ENCODE data around the gene USP47.

DNA sequence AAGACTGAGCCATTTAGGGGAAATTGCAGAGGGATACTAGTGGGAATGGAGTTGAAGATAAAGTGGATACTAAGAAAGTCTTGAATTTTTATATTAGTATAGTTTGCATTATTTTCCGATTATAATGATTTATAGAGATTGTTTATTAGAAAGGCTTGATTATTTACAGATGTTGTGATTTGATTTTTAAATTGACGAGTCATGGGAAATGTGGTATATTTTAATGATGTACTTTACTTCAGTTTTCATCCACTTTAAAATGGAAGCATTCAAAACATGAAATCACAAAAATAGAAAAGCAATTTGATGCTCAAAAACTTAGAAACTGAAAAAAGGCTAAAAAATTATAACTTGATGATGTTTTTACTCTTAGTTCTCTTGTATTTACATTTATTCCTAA lies 21.2 kb downstream of the USP47 start:
- TF ChIP-seq, protein P1, sequence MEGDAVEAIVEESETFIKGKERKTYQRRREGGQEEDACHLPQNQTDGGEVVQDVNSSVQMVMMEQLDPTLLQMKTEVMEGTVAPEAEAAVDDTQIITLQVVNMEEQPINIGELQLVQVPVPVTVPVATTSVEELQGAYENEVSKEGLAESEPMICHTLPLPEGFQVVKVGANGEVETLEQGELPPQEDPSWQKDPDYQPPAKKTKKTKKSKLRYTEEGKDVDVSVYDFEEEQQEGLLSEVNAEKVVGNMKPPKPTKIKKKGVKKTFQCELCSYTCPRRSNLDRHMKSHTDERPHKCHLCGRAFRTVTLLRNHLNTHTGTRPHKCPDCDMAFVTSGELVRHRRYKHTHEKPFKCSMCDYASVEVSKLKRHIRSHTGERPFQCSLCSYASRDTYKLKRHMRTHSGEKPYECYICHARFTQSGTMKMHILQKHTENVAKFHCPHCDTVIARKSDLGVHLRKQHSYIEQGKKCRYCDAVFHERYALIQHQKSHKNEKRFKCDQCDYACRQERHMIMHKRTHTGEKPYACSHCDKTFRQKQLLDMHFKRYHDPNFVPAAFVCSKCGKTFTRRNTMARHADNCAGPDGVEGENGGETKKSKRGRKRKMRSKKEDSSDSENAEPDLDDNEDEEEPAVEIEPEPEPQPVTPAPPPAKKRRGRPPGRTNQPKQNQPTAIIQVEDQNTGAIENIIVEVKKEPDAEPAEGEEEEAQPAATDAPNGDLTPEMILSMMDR (conservative IDR thresholded peaks at IDR 0.05): no peak
- TF ChIP-seq EZH2 (IDR thresholded peaks at IDR 0.05; ENCODE audit: low read depth): no peak

Measured in PC-9 (cell line).